Right lobe of liver (tissue), 4 donors: ENCODE results near the gene ESPN.

Experiments used
- POLR2A ChIP-seq: fragments of 450-650 bp; IDR thresholded peaks from one replicate; pipeline ENCODE4 v1.6.1; 2017; ENCODE audit warnings: antibody characterized with exemption, mild to moderate bottlenecking
- TF ChIP-seq, protein P1 (sequence below), 4 donors: fragments of 200-600 bp in 3 of 4; fragments of 450-650 bp in 1 of 4; IDR thresholded peaks; one replicate each; pipeline versions ENCODE4 v1.5.1 to v1.8.0; 2016 to 2022; ENCODE audit warnings: antibody characterized with exemption in 4 of 4, mild to moderate bottlenecking in 2 of 4
- donor health status: DM: no; HTN: no; CAD: no.
- donor health status: DM: no; HTN: no; CAD: no.
- donor health status: DM: no; HTN: yes; CAD: no.

- TF ChIP-seq, protein P1, sequence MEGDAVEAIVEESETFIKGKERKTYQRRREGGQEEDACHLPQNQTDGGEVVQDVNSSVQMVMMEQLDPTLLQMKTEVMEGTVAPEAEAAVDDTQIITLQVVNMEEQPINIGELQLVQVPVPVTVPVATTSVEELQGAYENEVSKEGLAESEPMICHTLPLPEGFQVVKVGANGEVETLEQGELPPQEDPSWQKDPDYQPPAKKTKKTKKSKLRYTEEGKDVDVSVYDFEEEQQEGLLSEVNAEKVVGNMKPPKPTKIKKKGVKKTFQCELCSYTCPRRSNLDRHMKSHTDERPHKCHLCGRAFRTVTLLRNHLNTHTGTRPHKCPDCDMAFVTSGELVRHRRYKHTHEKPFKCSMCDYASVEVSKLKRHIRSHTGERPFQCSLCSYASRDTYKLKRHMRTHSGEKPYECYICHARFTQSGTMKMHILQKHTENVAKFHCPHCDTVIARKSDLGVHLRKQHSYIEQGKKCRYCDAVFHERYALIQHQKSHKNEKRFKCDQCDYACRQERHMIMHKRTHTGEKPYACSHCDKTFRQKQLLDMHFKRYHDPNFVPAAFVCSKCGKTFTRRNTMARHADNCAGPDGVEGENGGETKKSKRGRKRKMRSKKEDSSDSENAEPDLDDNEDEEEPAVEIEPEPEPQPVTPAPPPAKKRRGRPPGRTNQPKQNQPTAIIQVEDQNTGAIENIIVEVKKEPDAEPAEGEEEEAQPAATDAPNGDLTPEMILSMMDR (IDR thresholded peaks at IDR 0.05) = no peak
- TF ChIP-seq POLR2A = no peak
Measured at GRCh38 chr1:6496890-6497214, 72.3 kb downstream of the ESPN start.
